ENCODE results near the gene WWOX.

WWOX gene

GRCh38 chr16:79069633-79070032, 970.2 kb downstream of the WWOX start:
- no peak overlapping the region for H3K9ac ChIP-seq (ENCODE audit: insufficient read length, low read depth)
- no peaks in the 10 kb centered on the region for H3K4me1 ChIP-seq (ENCODE audit: insufficient read depth, insufficient read length)
- H3K36me3 ChIP-seq (ENCODE audit: insufficient read depth, insufficient read length, low read length): no peaks in the 10 kb centered on the region
- TF ChIP-seq ZNF274 (IDR thresholded peaks at IDR 0.05; ENCODE audit: low read depth, low read length): no peak
- no peak for TF ChIP-seq SUZ12 (IDR thresholded peaks at IDR 0.05; ENCODE audit: extremely low read depth, insufficient read depth, insufficient read length)
- TF ChIP-seq YY1 (IDR thresholded peaks at IDR 0.05; ENCODE audit: insufficient read depth, insufficient read length): no peak
- no peak for DNase-seq (ENCODE audit: low read depth, low spot score)
- no peak overlapping the region for H3K4me3 ChIP-seq (ENCODE audit: insufficient read length, low read depth)
- H3K27me3 ChIP-seq (ENCODE audit: insufficient read depth, insufficient read length): no peaks in the 10 kb centered on the region
- H3K9me3 ChIP-seq (ENCODE audit: insufficient read depth, low read length): no peaks in the 10 kb centered on the region

DNA sequence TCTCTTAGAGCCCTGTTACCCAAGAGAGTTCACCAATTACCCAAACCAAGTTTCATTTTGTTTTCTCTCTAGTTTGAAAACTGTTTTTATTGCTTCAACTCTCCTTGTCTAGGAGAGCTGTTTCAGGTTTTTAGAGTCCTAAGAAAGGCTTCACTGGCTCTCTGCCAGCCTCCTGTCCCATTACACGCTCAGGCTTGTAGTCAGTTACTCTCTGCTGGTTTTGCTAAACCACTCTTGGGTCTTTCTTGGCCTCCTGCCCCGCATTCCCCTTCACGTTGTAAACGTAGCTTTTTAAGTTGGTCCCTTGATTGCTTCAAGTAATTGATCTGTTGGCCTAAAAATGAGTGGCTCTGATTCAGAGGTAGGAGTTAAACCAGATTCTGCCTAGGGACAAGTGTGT, 972.0 kb downstream of the WWOX start:
- Histone ChIP-seq H3K27me3 (ENCODE audit: insufficient read depth, insufficient read length) (no peaks in the 10 kb centered on the region), H3K9me3 (ENCODE audit: insufficient read depth, low read length) (no peaks in the 10 kb centered on the region), H3K4me1 (ENCODE audit: insufficient read depth, insufficient read length) (no peaks in the 10 kb centered on the region), H3K36me3 (ENCODE audit: insufficient read depth, insufficient read length, low read length) (no peaks in the 10 kb centered on the region), H3K9ac (ENCODE audit: insufficient read length, low read depth) (no peak overlapping the region), H3K4me3 (ENCODE audit: insufficient read length, low read depth) (no peak overlapping the region)
- no peak for DNase-seq (ENCODE audit: low read depth, low spot score)
- TF ChIP-seq ZNF274 (IDR thresholded peaks at IDR 0.05; ENCODE audit: low read depth, low read length) (no peak), SUZ12 (IDR thresholded peaks at IDR 0.05; ENCODE audit: extremely low read depth, insufficient read depth, insufficient read length) (no peak), YY1 (IDR thresholded peaks at IDR 0.05; ENCODE audit: insufficient read depth, insufficient read length) (no peak)

DNA sequence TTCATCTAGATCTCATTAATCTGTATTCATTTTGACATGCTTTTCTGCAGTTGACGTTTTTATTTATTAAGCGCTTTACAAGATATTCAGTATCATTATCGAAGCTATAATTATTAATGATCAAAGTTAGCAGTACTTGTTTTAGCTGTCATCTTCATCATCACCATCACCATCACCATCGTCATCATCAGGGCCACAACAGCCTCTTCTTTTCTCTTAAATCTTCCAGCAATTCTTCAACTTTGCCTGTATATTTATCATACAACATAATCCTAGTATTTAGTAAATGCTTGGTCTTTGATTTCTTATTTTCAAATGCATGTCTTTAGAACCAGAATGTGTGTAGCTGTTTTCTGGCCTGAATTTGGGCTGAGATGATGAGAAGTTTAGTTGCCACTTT, 973.1 kb downstream of the WWOX start:
- DNase-seq (ENCODE audit: low read depth, low spot score): no peak
- Histone ChIP-seq H3K4me3 (ENCODE audit: insufficient read length, low read depth) (no peak overlapping the region), H3K36me3 (ENCODE audit: insufficient read depth, insufficient read length, low read length) (no peaks in the 10 kb centered on the region), H3K9me3 (ENCODE audit: insufficient read depth, low read length) (no peaks in the 10 kb centered on the region), H3K9ac (ENCODE audit: insufficient read length, low read depth) (no peak overlapping the region), H3K4me1 (ENCODE audit: insufficient read depth, insufficient read length) (no peaks in the 10 kb centered on the region), H3K27me3 (ENCODE audit: insufficient read depth, insufficient read length) (no peaks in the 10 kb centered on the region)
- TF ChIP-seq YY1 (IDR thresholded peaks at IDR 0.05; ENCODE audit: insufficient read depth, insufficient read length) (no peak), ZNF274 (IDR thresholded peaks at IDR 0.05; ENCODE audit: low read depth, low read length) (no peak), SUZ12 (IDR thresholded peaks at IDR 0.05; ENCODE audit: extremely low read depth, insufficient read depth, insufficient read length) (no peak)

GRCh38 chr16:79073566-79073965, 974.1 kb downstream of the WWOX start:
- no peak overlapping the region for H3K4me3 ChIP-seq (ENCODE audit: insufficient read length, low read depth)

DNA sequence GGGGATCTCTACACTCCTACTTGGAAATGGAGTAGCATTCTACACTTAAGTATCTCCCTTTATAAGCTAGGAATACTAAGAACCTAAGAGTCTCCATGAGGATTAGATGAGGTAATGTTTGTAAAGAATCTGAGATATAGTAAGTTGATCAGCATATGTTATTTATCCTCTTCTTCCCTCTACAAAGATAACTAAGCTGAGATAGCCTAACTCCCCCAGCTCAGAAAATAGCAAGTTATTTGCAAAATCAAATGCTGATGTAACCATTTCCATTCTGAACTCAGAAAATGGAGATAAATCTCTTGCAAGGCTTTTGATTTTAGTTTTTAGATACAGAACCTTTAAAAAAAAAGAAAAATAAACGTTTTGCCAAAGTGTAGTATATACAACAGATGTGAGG, 975.1 kb downstream of the WWOX start:
- no peaks in the 10 kb centered on the region for H3K9me3 ChIP-seq (ENCODE audit: insufficient read depth, low read length)
- TF ChIP-seq SUZ12 (IDR thresholded peaks at IDR 0.05; ENCODE audit: extremely low read depth, insufficient read depth, insufficient read length): no peak
- TF ChIP-seq YY1 (IDR thresholded peaks at IDR 0.05; ENCODE audit: insufficient read depth, insufficient read length): no peak
- no peak for TF ChIP-seq ZNF274 (IDR thresholded peaks at IDR 0.05; ENCODE audit: low read depth, low read length)
- no peaks in the 10 kb centered on the region for H3K4me1 ChIP-seq (ENCODE audit: insufficient read depth, insufficient read length)
- DNase-seq (ENCODE audit: low read depth, low spot score): no peak
- no peak overlapping the region for H3K4me3 ChIP-seq (ENCODE audit: insufficient read length, low read depth)
- no peaks in the 10 kb centered on the region for H3K36me3 ChIP-seq (ENCODE audit: insufficient read depth, insufficient read length, low read length)
- no peaks in the 10 kb centered on the region for H3K27me3 ChIP-seq (ENCODE audit: insufficient read depth, insufficient read length)
- no peak overlapping the region for H3K9ac ChIP-seq (ENCODE audit: insufficient read length, low read depth)

More at GRCh38 chr16:79073566-79073965, 974.1 kb downstream of the WWOX start:
- Histone ChIP-seq H3K9me3 (ENCODE audit: insufficient read depth, low read length) (no peaks in the 10 kb centered on the region), H3K36me3 (ENCODE audit: insufficient read depth, insufficient read length, low read length) (no peaks in the 10 kb centered on the region), H3K27me3 (ENCODE audit: insufficient read depth, insufficient read length) (no peaks in the 10 kb centered on the region), H3K9ac (ENCODE audit: insufficient read length, low read depth) (no peak overlapping the region), H3K4me1 (ENCODE audit: insufficient read depth, insufficient read length) (no peaks in the 10 kb centered on the region)
- no peak for DNase-seq (ENCODE audit: low read depth, low spot score)
- TF ChIP-seq ZNF274 (IDR thresholded peaks at IDR 0.05; ENCODE audit: low read depth, low read length) (no peak), SUZ12 (IDR thresholded peaks at IDR 0.05; ENCODE audit: extremely low read depth, insufficient read depth, insufficient read length) (no peak), YY1 (IDR thresholded peaks at IDR 0.05; ENCODE audit: insufficient read depth, insufficient read length) (no peak)

DNA sequence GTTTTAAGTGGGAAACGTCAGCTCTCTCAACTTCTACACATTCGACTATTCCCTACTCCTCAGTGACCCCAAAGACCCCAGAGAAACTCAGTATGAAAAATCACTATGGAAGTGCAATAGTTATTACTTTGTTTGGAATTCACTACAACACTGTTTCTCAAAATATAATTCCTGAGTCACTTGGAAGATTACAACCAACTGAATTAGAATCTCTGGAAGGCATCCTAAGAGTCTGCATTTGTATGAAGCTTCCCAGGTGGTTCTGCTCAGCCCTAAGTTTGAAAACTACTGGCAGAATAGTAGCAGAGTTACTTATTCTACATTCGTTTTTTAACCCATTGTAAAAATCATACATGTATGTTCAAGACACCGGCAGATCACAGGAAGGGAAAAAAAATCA, 975.5 kb downstream of the WWOX start:
- no peak overlapping the region for H3K4me3 ChIP-seq (ENCODE audit: insufficient read length, low read depth)
- no peaks in the 10 kb centered on the region for H3K4me1 ChIP-seq (ENCODE audit: insufficient read depth, insufficient read length)
- TF ChIP-seq YY1 (IDR thresholded peaks at IDR 0.05; ENCODE audit: insufficient read depth, insufficient read length) (no peak), SUZ12 (IDR thresholded peaks at IDR 0.05; ENCODE audit: extremely low read depth, insufficient read depth, insufficient read length) (no peak), ZNF274 (IDR thresholded peaks at IDR 0.05; ENCODE audit: low read depth, low read length) (no peak)
- no peaks in the 10 kb centered on the region for H3K27me3 ChIP-seq (ENCODE audit: insufficient read depth, insufficient read length)
- no peaks in the 10 kb centered on the region for H3K36me3 ChIP-seq (ENCODE audit: insufficient read depth, insufficient read length, low read length)
- no peak for DNase-seq (ENCODE audit: low read depth, low spot score)
- H3K9ac ChIP-seq (ENCODE audit: insufficient read length, low read depth): no peak overlapping the region
- H3K9me3 ChIP-seq (ENCODE audit: insufficient read depth, low read length): no peaks in the 10 kb centered on the region

DNA sequence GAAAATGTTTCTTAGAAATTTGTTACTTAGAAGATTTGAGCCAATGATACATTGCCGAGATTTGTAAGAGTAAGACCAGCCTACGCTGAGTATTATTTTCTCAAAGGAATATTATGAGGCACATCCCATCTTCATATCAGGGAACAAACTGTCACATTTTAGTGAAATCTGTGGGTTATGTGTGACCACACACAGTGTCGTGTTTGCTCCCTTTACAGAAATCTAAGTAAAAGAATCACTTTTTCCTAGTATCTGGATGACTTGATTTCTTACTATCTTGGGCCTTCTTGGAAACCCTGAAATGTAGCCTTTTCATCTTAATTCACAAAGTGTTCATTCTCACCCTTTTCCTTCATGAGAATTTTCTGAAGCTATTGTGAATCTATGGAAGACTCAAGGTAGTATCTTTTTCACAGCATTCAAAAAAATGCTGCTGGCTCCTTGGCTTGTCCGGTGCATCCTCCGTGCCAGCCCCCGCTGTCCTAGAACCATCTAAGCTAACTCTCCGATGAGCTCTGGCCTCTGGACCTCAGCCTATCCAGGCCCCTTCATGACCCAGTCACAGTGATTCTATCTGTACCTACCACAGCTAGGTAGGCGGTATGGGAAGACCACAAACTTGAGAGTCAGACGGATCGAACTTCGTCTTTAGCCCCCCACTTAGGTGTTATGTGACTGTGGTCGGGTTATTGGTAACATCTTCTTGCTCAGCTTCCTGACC, 976.8 kb downstream of the WWOX start:
- TF ChIP-seq SUZ12 (IDR thresholded peaks at IDR 0.05; ENCODE audit: extremely low read depth, insufficient read depth, insufficient read length): no peak
- no peak for TF ChIP-seq YY1 (IDR thresholded peaks at IDR 0.05; ENCODE audit: insufficient read depth, insufficient read length)
- no peak for TF ChIP-seq ZNF274 (IDR thresholded peaks at IDR 0.05; ENCODE audit: low read depth, low read length)
- H3K36me3 ChIP-seq (ENCODE audit: insufficient read depth, insufficient read length, low read length): no peaks in the 10 kb centered on the region
- no peaks in the 10 kb centered on the region for H3K27me3 ChIP-seq (ENCODE audit: insufficient read depth, insufficient read length)
- no peaks in the 10 kb centered on the region for H3K9me3 ChIP-seq (ENCODE audit: insufficient read depth, low read length)
- H3K4me3 ChIP-seq (ENCODE audit: insufficient read length, low read depth): no peak overlapping the region
- H3K4me1 ChIP-seq (ENCODE audit: insufficient read depth, insufficient read length): no peaks in the 10 kb centered on the region
- no peak for DNase-seq (ENCODE audit: low read depth, low spot score)
- no peak overlapping the region for H3K9ac ChIP-seq (ENCODE audit: insufficient read length, low read depth)

Data from NT2/D1 (cell line).